NCI-H82 treated with DMSO at 0.1 percent for 48 hours (cell line): ENCODE measurements around the gene MXD3.
"Not testable (repeated sequence)": the region's sequence is repeated elsewhere in the genome, so short reads cannot be mapped to it uniquely, and the experiment has no call there.

ENCODE experiments used
- DNase-seq: peaks from one replicate; lab custom pipeline; 2025; ENCODE audit not compliant: unreplicated experiment; lab: John Stamatoyannopoulos, UW

The MXD3 gene

DNA sequence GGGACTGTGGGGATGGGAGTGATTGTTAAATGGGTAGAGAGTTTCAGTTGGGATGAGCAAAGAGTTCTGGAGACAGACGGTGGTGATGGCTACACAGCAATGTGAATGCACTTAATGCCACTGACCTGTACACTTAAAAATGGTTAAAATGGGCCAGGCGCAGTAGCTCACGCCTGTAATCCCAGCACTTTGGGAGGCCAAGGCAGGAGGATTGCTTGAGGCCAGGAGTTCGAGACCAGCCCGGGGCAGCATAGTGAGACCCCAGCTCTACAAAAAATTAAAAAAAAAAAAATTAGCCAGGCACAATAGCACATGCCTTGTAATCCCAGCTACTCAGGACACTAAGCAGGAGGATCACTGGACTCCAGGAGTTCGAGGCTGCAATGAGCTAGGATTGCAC is 32.1 kb upstream of the MXD3 start:
- no peak for DNase-seq

DNA sequence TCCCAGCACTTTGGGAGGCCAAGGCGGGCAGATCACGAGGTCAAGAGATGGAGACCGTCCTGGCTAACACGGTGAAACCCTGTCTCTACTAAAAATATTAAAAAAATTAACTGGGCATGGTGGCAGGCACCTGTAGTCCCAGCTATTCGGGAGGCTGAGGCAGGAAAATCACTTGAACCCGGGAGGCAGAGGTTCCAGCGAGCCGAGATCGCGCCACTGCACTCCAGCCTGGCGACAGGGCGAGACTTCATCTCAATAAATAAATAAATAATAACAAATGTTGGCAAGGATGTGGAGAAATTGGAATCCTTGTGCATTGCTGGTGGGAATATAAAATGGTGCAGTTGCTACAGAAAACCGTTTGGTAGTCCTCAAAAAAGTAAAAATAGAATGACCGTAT is 31.3 kb upstream of the MXD3 start:
- DNase-seq: not testable (repeated sequence)

DNA sequence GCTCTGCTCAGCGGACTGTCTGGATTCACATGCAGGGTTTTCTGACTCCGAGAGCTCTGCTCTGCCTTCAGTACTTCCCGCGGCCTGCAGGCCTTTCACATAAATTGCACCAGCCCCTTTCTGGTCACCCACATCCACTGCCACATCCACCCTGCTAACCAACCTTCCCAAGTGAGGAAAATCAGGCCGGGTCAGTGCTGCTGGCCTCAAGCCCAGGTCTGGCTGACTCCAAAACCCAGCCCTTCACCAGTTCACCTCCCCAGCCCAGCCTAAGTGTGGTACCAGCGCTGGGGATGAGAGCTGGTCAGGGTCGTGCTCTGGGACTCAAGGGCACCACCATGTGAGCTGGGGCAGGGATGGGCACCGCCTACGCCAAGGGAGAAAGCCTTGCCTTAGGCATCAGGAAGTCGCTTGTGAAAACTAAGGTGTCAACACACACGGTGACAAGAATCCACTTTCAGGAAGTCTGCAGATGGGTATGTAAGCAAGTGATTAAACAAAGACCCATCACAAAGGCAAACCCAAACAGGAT is 27.5 kb upstream of the MXD3 start:
- DNase-seq: no peak

GRCh38 chr5:177338251-177339106 is 26.8 kb upstream of the MXD3 start:
- no peak for DNase-seq

DNA sequence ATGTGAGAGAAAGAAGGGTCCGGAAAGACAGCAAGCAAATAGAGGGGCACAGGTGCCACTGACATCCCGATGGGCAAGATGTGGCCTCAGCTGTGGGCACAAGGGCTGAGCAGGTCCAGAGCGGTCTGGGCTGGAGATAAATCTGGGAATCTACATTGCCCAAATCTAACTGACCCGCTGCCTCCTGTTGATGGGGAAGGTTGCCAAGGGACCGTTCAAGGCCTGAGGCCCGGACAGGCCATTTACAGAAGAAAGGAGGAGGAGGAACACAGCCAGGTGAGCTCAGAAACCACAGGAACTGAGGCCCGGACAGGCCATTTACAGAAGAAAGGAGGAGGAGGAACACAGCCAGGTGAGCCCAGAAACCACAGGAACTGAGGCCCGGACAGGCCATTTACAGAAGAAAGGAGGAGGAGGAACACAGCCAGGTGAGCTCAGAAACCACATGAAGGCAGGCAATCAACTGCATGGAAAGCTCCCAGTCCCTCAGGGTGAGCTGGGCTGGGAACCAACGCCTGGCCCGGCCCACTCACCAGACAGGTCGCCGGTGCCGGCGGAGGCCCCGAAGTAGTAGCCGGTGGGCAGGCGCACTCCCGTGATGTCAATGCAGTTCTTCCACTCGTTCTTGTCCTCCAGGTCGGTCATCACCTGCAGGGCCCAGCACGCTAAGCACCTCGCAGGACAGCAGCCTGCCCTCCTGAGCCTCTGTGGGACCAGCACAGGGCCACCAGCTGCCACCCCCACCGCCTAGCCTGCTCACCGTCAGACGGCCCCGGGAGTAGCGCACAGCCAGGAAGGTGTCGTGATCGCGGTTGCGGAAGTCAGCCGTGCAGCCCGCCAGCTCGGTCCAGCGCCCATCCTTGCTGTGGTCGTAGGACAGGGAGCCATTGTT is 25.2 kb upstream of the MXD3 start:
- no peak for DNase-seq

DNA sequence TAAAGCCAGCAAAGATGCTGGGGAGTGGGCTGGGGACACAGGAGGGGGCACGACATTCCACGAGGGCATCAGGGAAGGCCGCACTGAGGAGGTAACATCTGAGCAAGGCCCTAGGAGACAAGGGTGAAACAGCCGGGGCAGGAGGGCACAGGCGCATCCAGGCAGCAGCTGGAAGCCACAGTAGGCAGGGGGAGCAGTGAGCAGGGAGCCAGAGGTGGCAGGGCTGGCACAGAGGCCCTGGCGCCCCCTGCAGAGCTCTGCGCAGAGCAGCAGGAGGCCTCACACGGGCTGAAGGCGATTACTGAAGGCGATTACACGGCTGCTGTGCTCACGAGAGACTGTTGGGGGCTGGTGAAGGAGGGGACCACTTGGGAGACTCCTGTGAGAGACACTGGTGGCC is 24.4 kb upstream of the MXD3 start:
- no peak for DNase-seq

DNA sequence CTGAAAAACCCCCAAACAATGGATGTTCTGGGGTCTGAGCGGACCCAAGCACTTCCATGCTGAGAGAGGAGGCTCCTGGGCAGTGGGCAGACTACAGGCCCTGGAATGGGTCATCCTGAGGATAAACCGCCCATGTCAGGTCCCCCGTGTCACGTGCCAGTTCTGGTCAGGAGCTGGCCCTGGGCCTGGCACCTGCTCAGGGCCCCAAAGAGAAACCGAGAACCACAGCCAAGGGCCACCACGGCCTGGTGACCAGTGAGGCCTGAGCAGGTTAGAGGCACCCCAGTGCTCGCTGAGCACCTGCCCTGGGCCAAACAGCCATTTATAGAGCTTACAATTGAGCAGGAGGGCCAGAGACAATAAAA is 24.0 kb upstream of the MXD3 start:
- DNase-seq: no peak

DNA sequence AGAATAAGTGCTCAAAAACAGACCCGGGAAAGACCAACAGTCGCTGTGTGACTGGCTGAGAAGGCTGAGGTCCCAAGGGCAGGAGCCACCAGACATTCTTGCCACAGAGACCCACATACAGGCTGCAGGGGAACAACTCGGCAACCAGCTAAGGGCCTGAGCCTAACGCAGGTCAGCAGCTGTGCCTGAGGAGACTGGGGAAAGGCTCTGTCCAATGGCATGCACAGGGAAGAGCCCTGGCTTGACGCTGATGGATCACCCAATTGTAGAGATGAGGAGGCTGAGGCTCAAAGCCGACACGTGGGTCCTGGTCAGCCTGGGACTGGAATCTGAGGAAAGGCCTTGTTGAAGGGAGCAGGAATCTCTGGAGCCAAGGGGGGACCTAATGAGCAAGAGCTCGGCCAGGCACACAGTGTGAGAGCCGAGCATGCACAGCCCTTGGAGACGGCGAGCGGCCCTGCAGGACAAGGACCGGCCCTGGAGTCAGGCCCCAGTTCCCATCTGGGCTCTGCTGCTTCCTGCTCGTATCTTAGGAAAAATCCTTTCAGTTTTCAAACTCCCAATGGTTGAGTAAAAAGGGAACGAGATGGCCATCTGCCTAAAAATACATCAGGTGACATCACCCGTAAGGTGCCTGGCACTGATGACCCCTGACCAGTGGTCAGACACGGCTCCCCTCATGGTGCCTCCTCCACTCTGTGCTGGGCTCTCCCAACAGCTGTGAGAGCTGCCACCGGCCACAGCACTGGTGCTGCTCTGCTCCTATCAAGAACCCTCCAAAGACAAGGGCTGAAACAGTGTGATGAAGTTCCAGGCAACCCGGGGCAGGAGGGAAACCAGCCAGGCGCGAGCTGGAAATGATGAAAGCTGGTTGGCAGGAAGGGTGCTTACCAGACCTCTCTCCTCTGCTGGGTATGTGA is 23.3 kb upstream of the MXD3 start:
- DNase-seq: no peak

DNA sequence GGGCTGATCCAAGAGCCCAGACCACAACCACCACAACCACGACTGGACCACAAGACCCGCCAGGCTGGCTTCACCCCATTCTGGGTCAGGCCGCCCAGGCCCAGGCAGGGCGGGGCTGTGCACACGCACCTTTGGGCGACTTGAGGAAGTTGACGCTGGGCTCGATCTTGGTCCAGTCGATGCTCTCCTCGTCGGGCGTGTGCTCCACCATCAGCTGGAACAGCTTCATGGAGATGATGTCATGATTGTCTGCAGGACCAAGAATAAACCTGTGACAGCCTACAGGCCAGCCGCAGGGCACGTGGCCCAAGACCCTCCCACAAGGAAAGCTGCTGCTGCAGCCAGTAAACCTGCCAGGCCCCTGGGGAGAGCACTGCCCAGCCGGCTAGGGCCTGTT is 22.5 kb upstream of the MXD3 start:
- no peak for DNase-seq

DNA sequence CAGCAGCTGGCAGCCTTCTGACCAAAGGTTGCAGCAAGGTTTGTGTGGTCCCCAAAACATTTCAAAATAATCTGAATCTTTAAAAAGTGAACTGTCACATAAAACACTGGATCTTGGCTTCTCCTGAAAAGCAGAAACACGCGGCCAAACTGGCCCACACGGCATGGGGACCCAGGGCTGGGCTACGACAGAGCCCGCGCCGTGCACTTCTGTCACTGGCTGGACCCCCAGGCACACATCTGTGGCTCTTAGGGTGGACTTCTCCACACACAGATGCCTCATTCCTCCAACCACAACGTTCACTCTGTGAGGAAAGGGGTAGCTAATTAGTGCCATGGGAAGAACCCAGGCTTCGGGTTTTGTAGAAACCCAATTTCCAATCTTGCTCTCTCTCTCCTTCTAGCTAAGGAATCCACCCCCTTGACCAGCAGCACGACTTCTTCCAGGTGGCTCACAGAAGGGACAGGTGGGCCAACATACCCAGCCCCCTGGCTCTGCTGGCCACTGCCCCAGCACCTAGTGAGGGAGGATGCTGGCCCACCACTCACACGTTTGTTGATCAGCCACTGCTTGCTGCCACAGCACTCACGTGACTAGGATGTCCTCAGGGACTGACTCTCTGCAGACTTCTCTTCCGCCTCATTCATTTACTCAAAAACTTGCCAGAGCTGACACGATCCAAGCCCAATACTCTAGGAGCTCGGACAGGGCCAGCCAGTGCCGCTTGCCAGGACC is 21.9 kb upstream of the MXD3 start:
- no peak for DNase-seq

- no peak for DNase-seq
Measured at GRCh38 chr5:177332896-177333260, 21.2 kb upstream of the MXD3 start.

DNA sequence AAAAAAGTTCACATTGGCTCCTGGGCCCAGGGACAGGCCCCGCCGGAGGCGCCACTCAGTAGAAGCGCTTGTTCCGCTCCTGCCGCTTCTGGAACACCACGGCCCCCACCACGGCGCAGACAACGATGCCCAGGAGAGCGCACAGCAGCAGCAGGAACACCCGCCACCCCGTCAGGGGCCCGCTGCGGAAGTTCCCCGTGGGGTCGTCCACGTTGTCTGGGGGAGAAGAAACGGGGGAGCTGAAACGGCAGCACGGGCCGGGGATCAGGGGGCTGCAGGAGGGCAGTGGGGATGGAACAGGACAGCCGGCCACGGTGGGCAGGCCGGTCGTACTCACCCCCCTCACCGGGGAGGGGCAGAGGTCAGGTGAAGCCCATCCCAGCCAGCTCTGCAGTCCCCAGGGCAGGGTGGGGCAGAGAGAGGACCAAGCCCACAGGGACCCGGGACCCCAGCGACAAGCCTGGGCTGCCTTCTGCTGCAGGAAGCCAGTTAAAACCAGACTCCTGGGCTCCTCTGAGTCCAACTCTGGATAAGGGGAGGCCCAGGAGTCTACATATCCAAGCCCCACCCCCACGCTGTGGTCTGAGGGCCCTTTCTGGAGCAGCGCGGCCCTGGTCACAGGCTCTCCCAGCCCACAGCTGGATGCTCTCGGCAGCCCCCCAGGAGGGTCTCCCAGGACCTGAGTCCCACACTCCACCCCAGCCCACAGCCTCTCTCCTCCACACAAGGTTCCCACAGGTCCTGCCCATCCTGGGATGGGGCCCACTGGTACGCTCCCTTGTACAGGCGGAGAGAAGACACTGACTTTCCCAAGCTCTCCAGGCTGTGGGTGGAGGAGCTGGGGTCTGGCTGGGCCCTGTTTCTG is 20.6 kb upstream of the MXD3 start:
- DNase-seq: no peak

DNA sequence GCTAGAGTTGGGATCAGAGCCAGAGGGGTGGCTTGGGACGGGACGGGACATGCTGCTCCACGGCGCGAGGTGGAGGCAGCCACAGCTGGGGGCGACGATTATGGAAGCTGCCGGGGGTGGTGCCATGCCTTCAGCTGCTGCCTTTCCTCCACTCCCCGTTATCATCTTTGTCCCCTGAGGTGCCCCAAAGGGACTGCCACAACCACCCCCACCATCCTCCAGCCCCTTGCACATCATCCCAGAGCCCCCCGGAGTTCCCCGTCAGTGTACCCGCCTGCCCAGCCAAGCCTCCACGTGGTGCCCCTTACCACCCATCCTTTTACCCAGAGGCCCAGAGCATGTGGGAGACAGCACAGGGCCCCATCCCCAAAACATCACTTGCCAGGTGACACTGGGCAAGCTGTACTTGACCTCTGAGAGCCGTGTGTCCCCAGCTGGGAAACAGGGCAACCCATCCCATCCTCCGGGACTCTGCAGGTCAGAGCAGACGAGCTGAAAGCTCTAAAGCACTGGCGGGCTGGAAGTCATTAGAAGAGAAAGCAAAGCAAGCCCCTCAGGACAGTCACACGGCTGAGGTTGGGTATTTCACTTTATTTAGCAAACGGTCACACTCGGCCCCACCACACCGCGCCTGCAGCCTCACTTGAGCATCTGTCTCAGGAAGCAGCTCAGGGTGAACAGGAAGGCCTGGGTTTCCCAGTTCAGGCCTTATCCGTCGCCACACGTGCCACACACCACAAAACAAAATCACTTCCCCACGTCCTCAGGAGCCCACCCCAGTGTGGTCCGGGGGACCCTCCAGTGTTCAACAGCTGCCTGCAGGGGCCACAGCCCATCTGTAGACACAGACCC is 19.5 kb upstream of the MXD3 start:
- no peak for DNase-seq

GRCh38 chr5:177329883-177330282 is 18.2 kb upstream of the MXD3 start:
- no peak for DNase-seq

GRCh38 chr5:177328545-177329231 is 17.0 kb upstream of the MXD3 start:
- no peak for DNase-seq

- no peak for DNase-seq
Measured at GRCh38 chr5:177327539-177328522, 16.1 kb upstream of the MXD3 start.
